ENCODE results near the gene IPMK. TPM values are rescaled to one million over a fixed set of nuclear protein-coding genes. Genes with fewer than 3 reads are reported as not detected.

IPMK gene
- total RNA-seq, 1 donor from 2014 or later = 6.8 TPM

DNA sequence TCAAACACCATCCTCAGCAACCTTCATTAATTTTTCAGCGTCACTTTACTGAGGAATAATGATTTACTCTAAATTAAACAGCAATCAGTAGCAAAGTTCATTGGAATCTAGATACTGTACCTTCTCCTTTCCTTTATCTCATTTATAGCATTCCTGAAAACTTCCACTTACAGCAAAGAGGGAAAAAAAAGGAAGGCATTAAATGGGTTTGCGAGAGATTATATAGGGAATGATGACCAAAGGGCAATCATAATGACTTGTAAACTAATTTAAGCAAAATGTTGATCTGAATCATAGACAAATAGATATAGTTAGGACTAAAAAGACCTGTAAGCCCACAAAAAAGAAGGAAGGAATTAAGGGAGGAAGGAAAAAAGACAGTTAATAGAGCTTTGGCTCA, 42.0 kb downstream of the IPMK start:
- Mint-ChIP-seq H3K27ac (no peak overlapping the region), H3K4me1 (ENCODE audit: unreplicated experiment) (no peaks in the 10 kb centered on the region), H3K9me3 (no peaks in the 10 kb centered on the region), H3K4me3 (no peak overlapping the region), H3K36me3 (peaks cover 25% of the 10 kb centered on the region), H3K27me3 (no peaks in the 10 kb centered on the region)
- TF ChIP-seq, protein P1, sequence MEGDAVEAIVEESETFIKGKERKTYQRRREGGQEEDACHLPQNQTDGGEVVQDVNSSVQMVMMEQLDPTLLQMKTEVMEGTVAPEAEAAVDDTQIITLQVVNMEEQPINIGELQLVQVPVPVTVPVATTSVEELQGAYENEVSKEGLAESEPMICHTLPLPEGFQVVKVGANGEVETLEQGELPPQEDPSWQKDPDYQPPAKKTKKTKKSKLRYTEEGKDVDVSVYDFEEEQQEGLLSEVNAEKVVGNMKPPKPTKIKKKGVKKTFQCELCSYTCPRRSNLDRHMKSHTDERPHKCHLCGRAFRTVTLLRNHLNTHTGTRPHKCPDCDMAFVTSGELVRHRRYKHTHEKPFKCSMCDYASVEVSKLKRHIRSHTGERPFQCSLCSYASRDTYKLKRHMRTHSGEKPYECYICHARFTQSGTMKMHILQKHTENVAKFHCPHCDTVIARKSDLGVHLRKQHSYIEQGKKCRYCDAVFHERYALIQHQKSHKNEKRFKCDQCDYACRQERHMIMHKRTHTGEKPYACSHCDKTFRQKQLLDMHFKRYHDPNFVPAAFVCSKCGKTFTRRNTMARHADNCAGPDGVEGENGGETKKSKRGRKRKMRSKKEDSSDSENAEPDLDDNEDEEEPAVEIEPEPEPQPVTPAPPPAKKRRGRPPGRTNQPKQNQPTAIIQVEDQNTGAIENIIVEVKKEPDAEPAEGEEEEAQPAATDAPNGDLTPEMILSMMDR (conservative IDR thresholded peaks at IDR 0.05) = no peak
- DNase-seq (ENCODE audit: extremely low spot score, unreplicated experiment) = no peak

DNA sequence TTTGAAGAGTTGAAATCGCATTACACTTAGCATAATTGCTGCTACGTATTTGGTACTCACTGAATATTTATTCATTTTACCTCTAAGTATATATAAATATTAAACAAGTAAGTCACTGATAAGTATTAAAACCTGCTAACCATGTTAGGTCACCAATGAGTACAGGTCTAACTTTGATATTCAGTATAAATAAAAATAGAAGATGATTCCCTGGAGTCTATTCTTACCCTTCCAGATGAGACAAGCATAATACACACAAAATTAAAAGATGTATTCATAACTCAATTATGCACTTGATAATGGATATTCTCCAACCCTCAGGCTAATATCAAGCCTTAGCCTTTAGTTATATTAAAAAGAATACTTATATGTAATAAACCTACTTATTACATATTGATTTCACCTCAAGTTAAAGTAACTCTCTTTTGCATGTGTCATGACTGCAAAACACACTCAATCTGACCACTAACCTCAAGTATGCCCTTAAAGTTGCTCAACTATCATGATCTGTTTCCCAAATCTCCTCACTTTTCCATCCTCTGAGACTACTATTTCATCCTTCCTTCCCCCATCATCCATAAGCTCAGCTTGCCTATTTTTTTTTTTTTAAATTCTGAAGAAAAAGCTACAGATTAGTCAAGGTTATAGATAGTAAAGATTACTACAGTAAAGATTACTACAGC, 46.8 kb downstream of the IPMK start:
- TF ChIP-seq, protein P1 (conservative IDR thresholded peaks at IDR 0.05) = no peak
- Mint-ChIP-seq H3K9me3 (no peaks in the 10 kb centered on the region), H3K27me3 (no peaks in the 10 kb centered on the region), H3K27ac (no peak overlapping the region), H3K36me3 (peaks cover 13% of the 10 kb centered on the region), H3K4me3 (no peak overlapping the region), H3K4me1 (ENCODE audit: unreplicated experiment) (no peaks in the 10 kb centered on the region)
- no peak for DNase-seq (ENCODE audit: extremely low spot score, unreplicated experiment)

DNA sequence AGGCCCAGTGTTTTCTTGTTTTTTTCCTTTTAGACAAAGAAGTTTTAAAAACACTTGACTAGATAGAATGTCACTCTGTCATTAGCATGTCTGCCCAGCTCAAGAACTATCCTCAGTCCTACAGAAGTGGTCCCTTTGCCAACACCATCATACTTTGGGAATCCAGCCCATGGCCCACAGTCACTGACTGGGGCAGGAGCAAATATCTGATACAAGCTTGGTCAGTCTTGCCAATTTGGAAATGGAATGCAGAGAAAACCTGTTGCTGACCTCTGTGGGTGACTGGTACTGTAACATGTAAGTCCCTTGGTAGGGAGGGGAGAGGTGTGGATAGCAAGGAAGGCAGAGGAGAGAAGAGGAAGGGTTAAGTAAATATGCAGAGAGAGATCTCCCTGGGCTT, 47.8 kb downstream of the IPMK start:
- no peak overlapping the region for H3K27ac Mint-ChIP-seq
- DNase-seq (ENCODE audit: extremely low spot score, unreplicated experiment) = no peak
- TF ChIP-seq, protein P1 (conservative IDR thresholded peaks at IDR 0.05) = no peak
- no peaks in the 10 kb centered on the region for H3K4me1 Mint-ChIP-seq (ENCODE audit: unreplicated experiment)
- H3K27me3 Mint-ChIP-seq = no peaks in the 10 kb centered on the region
- peaks cover 10% of the 10 kb centered on the region for H3K36me3 Mint-ChIP-seq
- no peaks in the 10 kb centered on the region for H3K9me3 Mint-ChIP-seq
- no peak overlapping the region for H3K4me3 Mint-ChIP-seq

DNA sequence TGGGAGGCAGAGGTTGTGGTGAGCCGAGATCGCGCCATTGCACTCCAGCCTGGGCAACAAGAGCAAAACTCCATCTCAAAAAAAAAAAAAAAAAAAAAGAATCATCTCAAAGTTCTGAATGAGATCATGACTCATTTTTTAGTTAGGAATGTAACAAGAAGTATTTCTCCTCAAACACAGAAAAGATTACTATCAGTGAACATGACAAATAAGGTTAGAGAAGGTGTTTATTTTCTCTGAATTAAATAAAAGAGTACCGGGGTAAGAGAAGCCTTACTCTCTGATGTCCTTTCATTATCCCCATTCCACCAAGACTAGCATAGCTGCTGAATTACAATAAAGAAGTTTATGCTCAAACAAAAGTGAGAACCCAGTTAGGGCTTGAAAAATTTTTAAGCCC, 50.1 kb downstream of the IPMK start:
- Mint-ChIP-seq H3K9me3 (no peaks in the 10 kb centered on the region), H3K4me3 (no peak overlapping the region), H3K27ac (no peak overlapping the region), H3K36me3 (peaks cover 9% of the 10 kb centered on the region), H3K4me1 (ENCODE audit: unreplicated experiment) (no peaks in the 10 kb centered on the region), H3K27me3 (no peaks in the 10 kb centered on the region)
- no peak for DNase-seq (ENCODE audit: extremely low spot score, unreplicated experiment)
- TF ChIP-seq, protein P1 (conservative IDR thresholded peaks at IDR 0.05) = no peak

DNA sequence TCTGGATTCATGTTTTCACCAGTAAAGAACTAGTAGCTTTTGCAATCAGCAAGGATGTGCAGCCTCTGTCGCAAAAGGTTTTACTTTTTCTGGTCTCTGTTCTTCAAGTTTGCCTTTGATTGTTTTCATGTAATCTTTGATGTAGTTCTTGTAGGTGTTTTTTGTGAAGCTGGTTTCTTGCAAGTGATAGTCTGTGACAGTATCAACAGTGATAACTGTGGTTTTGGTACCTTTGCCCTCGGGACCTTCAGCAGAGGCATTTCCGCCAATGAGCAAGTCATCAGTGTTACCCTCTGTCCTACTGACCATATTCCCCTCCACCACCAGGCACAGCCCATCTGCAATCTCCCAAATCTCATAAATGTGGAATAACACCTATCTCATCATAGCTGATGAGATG, 55.1 kb downstream of the IPMK start:
- H3K36me3 Mint-ChIP-seq = peaks cover 33% of the 10 kb centered on the region
- H3K27me3 Mint-ChIP-seq = no peaks in the 10 kb centered on the region

More for the DNA sequence above, 55.1 kb downstream of the IPMK start:
- H3K9me3 Mint-ChIP-seq = no peaks in the 10 kb centered on the region
- no peaks in the 10 kb centered on the region for H3K4me1 Mint-ChIP-seq (ENCODE audit: unreplicated experiment)
- DNase-seq (ENCODE audit: extremely low spot score, unreplicated experiment) = no peak
- H3K27ac Mint-ChIP-seq = no peak overlapping the region
- TF ChIP-seq, protein P1 (conservative IDR thresholded peaks at IDR 0.05) = no peak
- no peak overlapping the region for H3K4me3 Mint-ChIP-seq

Measured in type B pancreatic cell (in vitro differentiated cells).